Measurements from ENCODE around the gene FBXL7.

FBXL7 gene

DNA sequence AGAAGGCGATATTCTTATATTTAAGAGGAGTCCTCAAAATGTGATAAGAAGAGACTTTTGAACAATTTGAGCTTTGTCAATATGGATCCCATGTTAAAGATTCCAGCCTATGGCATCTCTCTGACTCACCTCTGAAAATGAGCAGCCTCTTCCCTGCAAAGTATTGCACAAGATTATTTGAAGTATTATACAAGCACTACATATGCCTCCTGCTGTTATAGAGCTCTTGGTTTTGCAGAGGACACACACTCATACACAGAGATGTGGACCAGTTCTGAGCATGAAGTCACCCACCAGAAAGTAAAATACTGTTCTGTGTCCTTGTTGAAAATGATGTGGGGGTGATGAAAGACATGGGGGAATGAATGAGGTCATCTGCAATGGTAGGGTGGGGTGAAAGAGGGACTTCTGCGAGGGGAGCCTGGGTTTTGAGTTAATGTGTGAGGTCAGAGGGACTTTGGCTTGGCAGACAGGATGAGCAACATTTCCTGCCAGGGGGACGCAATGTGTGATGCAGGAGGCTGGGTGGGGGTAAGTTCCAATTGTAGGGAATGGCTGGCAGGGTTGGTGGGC is 25.8 kb downstream of the FBXL7 start:
- Histone ChIP-seq H3K4me2 (ENCODE audit: low read depth, low read length, poor library complexity, severe bottlenecking) (no peak overlapping the region), H3K9me3 (ENCODE audit: insufficient read depth, low read depth, low read length) (no peaks in the 10 kb centered on the region), H3K4me3 (ENCODE audit: low read length, poor library complexity, severe bottlenecking) (no peak overlapping the region), H2AFZ (ENCODE audit: low read length) (no peak overlapping the region), H3K9me2 (replicated peaks; ENCODE audit: low read depth, low read length) (no peaks in the 10 kb centered on the region), H3K9ac (ENCODE audit: low read depth, low read length, poor library complexity, severe bottlenecking) (no peak overlapping the region), H4K20me1 (ENCODE audit: insufficient read depth, low read length, poor library complexity, severe bottlenecking) (no peaks in the 10 kb centered on the region), H3F3A (ENCODE audit: low read depth) (no peaks in the 10 kb centered on the region), H3K36me3 (ENCODE audit: insufficient read depth, low read length) (no peaks in the 10 kb centered on the region), H3K79me2 (ENCODE audit: insufficient read depth, low read length) (no peaks in the 10 kb centered on the region), H3K27me3 (ENCODE audit: insufficient read depth, low read length, poor library complexity, severe bottlenecking) (no peaks in the 10 kb centered on the region), H3K4me1 (ENCODE audit: insufficient read depth, low read length, poor library complexity, severe bottlenecking) (no peaks in the 10 kb centered on the region)
- no peak for TF ChIP-seq EZH2phosphoT487 (IDR thresholded peaks at IDR 0.05; ENCODE audit: borderline replicate concordance)
- TF ChIP-seq, protein P1, sequence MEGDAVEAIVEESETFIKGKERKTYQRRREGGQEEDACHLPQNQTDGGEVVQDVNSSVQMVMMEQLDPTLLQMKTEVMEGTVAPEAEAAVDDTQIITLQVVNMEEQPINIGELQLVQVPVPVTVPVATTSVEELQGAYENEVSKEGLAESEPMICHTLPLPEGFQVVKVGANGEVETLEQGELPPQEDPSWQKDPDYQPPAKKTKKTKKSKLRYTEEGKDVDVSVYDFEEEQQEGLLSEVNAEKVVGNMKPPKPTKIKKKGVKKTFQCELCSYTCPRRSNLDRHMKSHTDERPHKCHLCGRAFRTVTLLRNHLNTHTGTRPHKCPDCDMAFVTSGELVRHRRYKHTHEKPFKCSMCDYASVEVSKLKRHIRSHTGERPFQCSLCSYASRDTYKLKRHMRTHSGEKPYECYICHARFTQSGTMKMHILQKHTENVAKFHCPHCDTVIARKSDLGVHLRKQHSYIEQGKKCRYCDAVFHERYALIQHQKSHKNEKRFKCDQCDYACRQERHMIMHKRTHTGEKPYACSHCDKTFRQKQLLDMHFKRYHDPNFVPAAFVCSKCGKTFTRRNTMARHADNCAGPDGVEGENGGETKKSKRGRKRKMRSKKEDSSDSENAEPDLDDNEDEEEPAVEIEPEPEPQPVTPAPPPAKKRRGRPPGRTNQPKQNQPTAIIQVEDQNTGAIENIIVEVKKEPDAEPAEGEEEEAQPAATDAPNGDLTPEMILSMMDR (conservative IDR thresholded peaks at IDR 0.05; ENCODE audit: low read length) = no peak

DNA sequence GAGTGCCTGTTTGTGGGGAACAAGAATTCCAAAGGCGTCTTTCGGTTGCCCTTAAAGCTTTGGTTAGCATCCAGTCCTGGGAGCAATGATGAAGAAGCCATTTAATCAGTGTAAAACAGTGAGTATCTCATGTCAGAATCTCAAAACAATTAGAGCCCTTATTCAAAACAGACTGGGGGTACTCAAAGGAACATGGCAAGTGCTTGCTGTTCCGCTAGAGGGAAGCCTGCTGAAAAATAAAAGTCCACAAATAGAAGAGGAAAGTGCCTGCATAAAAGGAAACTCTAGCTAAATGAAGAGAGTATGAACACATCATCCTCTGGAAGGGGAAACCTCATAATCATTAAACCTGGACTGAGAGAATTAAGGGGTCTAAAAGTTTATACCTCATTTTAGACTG is 26.4 kb downstream of the FBXL7 start:
- Histone ChIP-seq H3K4me1 (ENCODE audit: insufficient read depth, low read length, poor library complexity, severe bottlenecking) (no peaks in the 10 kb centered on the region), H3K27me3 (ENCODE audit: insufficient read depth, low read length, poor library complexity, severe bottlenecking) (no peaks in the 10 kb centered on the region), H3K79me2 (ENCODE audit: insufficient read depth, low read length) (no peaks in the 10 kb centered on the region), H2AFZ (ENCODE audit: low read length) (no peak overlapping the region), H3K9ac (ENCODE audit: low read depth, low read length, poor library complexity, severe bottlenecking) (no peak overlapping the region), H3K36me3 (ENCODE audit: insufficient read depth, low read length) (no peaks in the 10 kb centered on the region), H4K20me1 (ENCODE audit: insufficient read depth, low read length, poor library complexity, severe bottlenecking) (no peaks in the 10 kb centered on the region), H3K9me2 (replicated peaks; ENCODE audit: low read depth, low read length) (no peaks in the 10 kb centered on the region), H3K4me3 (ENCODE audit: low read length, poor library complexity, severe bottlenecking) (no peak overlapping the region), H3K4me2 (ENCODE audit: low read depth, low read length, poor library complexity, severe bottlenecking) (no peak overlapping the region), H3F3A (ENCODE audit: low read depth) (no peaks in the 10 kb centered on the region), H3K9me3 (ENCODE audit: insufficient read depth, low read depth, low read length) (no peaks in the 10 kb centered on the region)
- TF ChIP-seq, protein P1 (conservative IDR thresholded peaks at IDR 0.05; ENCODE audit: low read length) = no peak
- TF ChIP-seq EZH2phosphoT487 (IDR thresholded peaks at IDR 0.05; ENCODE audit: borderline replicate concordance) = no peak

DNA sequence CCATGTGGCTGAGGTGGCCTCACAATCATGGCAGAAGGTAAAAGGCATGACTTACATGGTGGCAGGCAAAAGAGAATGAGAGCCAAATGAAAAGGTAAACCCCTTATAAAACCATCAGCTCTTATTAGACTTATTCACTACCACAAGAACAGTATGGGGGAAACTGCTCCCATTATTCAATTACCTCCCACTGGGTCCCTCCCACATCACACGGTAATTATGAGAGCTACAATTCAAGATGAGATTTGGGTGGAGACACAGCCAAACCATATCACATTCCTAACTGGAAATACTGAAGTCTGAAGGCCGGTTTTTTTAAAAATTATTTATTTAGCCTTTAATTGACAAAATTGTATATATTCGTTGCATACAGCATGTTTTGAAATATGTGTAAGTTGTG is 28.5 kb downstream of the FBXL7 start:
- Histone ChIP-seq H3K9me3 (ENCODE audit: insufficient read depth, low read depth, low read length) (no peaks in the 10 kb centered on the region), H3K36me3 (ENCODE audit: insufficient read depth, low read length) (no peaks in the 10 kb centered on the region), H2AFZ (ENCODE audit: low read length) (no peak overlapping the region), H3K4me3 (ENCODE audit: low read length, poor library complexity, severe bottlenecking) (no peak overlapping the region), H4K20me1 (ENCODE audit: insufficient read depth, low read length, poor library complexity, severe bottlenecking) (no peaks in the 10 kb centered on the region), H3K79me2 (ENCODE audit: insufficient read depth, low read length) (no peaks in the 10 kb centered on the region), H3K27me3 (ENCODE audit: insufficient read depth, low read length, poor library complexity, severe bottlenecking) (no peaks in the 10 kb centered on the region), H3K9me2 (replicated peaks; ENCODE audit: low read depth, low read length) (no peaks in the 10 kb centered on the region), H3K4me1 (ENCODE audit: insufficient read depth, low read length, poor library complexity, severe bottlenecking) (no peaks in the 10 kb centered on the region), H3K4me2 (ENCODE audit: low read depth, low read length, poor library complexity, severe bottlenecking) (no peak overlapping the region), H3K9ac (ENCODE audit: low read depth, low read length, poor library complexity, severe bottlenecking) (no peak overlapping the region), H3F3A (ENCODE audit: low read depth) (no peaks in the 10 kb centered on the region)
- TF ChIP-seq, protein P1 (conservative IDR thresholded peaks at IDR 0.05; ENCODE audit: low read length) = no peak
- TF ChIP-seq EZH2phosphoT487 (IDR thresholded peaks at IDR 0.05; ENCODE audit: borderline replicate concordance) = no peak
